ENCODE data around the gene MRPL12.

The MRPL12 gene

DNA sequence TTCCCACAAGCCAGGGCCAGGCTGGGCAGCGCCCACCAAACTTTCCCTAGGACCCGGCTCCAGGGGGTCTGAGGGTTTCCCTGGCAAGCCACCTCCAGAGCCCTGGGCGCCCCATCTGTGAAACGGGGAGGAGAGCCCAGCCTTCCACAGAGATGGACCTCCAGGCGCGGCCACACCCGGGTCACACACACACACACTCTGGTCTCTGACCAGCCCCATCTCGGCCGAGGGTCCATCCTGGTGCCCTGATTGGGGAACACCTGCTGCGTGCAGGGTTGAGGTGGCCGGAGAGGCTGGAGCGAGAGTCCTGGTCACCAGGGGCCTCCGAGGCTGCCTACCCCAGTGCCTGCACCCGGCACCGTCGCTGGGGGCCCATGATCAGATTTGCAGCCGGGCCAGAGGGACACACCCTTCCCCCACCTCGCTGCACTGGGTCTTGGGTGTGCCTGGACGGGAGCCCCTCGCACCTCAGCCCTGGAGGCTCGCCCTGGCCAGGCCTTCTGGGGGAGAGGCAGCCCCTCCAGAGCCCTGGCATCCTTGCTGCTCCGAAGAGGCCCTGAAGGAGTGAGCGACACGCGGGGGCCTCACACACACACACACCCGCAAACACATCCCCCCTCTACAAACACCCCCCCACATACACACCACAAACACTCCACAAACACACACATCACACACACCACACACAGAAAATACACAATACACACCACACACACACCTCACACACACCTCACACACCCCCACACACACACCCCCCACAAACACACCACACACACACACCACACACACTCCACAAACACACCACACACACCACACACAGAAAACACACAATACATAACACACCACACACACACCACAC lies 38.7 kb downstream of the MRPL12 start:
- DNase-seq: no peak
